MM.1S (cell line): ENCODE data around the gene ACTN1.

ENCODE experiments used
- DNase-seq: peaks from one replicate; pipeline ENCODE4 v3.0.0-alpha.2; 2015
- H2AFZ ChIP-seq: fragments of 300-600 bp; sonication (generic); 2 replicates; pipeline ENCODE4 v1.6.0; 2016; ENCODE audit warnings: antibody characterized with exemption, low read length
- H3F3A ChIP-seq: fragments of 300-600 bp; sonication (generic); 2 replicates; pipeline ENCODE4 v1.6.1; 2016; ENCODE audit warnings: mild to moderate bottlenecking, antibody characterized with exemption, low read length, moderate library complexity, mixed read lengths; ENCODE audit not compliant: insufficient read depth
- H3K27ac ChIP-seq: fragments of 300-600 bp; sonication (generic); 2 replicates; pipeline ENCODE4 v1.5.1; 2016; ENCODE audit warnings: mild to moderate bottlenecking, low read length
- H3K27me3 ChIP-seq: fragments of 300-600 bp; sonication (generic); replicated peaks from 2 replicates; pipeline ENCODE4 v1.6.0; 2016; ENCODE audit warnings: low read length; ENCODE audit not compliant: insufficient read depth
- H3K36me3 ChIP-seq: fragments of 300-600 bp; sonication (generic); replicated peaks from 2 replicates; pipeline ENCODE4 v1.6.1; 2016; ENCODE audit warnings: mild to moderate bottlenecking, low read length, mixed read lengths; ENCODE audit not compliant: insufficient read depth
- H3K4me1 ChIP-seq: fragments of 300-600 bp; sonication (generic); 2 replicates; pipeline ENCODE4 v1.6.1; 2016; ENCODE audit warnings: low read length, mixed read lengths
- H3K4me2 ChIP-seq: fragments of 300-600 bp; sonication (generic); 2 replicates; pipeline ENCODE4 v1.6.0; 2016; ENCODE audit warnings: low read depth, low read length
- H3K4me3 ChIP-seq: fragments of 300-600 bp; sonication (generic); 2 replicates; pipeline ENCODE4 v1.5.1; 2016; ENCODE audit warnings: low read length, mixed read lengths
- H3K79me2 ChIP-seq: fragments of 300-600 bp; sonication (generic); 2 replicates; pipeline ENCODE4 v1.6.1; 2016; ENCODE audit warnings: mixed run types, low read length, mixed read lengths
- H3K9ac ChIP-seq: fragments of 300-600 bp; sonication (generic); 2 replicates; pipeline ENCODE4 v1.6.1; 2016; ENCODE audit warnings: low read length, mixed read lengths
- H3K9me2 ChIP-seq: fragments of 300-600 bp; sonication (generic); replicated peaks from 2 replicates; pipeline ENCODE4 v1.6.1; 2016; ENCODE audit warnings: mild to moderate bottlenecking, low read length, mixed read lengths; ENCODE audit not compliant: insufficient read depth
- H3K9me3 ChIP-seq: fragments of 300-600 bp; sonication (generic); replicated peaks from 2 replicates; pipeline ENCODE4 v1.6.1; 2016; ENCODE audit warnings: mild to moderate bottlenecking, low read length, mixed read lengths; ENCODE audit not compliant: insufficient read depth
- H4K20me1 ChIP-seq: fragments of 300-600 bp; sonication (generic); 2 replicates; pipeline ENCODE4 v1.6.1; 2016; ENCODE audit warnings: mild to moderate bottlenecking, low read length, moderate library complexity, mixed read lengths; ENCODE audit not compliant: insufficient read depth
- EZH2 ChIP-seq: fragments of 300-600 bp; sonication (generic); optimal IDR thresholded peaks from 2 replicates; pipeline ENCODE3; 2017; ENCODE audit warnings: low read depth, mild to moderate bottlenecking, antibody characterized with exemption, low read length, mixed read lengths
- EZH2phosphoT487 ChIP-seq: fragments of 300-600 bp; sonication (generic); IDR thresholded peaks from 2 replicates; pipeline ENCODE4 v1.6.1; 2018; ENCODE audit warnings: antibody characterized with exemption, low read length
- TF ChIP-seq, protein P1 (sequence below): fragments of 300-600 bp; sonication (generic); IDR thresholded peaks from 2 replicates; pipeline ENCODE4 v1.5.1; 2016; ENCODE audit warnings: antibody characterized with exemption, low read length, mixed read lengths

The ACTN1 gene

GRCh38 chr14:68836082-68836481 lies 143.0 kb downstream of the ACTN1 start:
- no peaks in the 10 kb centered on the region for H4K20me1 ChIP-seq
- H3K27ac ChIP-seq = no peak overlapping the region
- no peaks in the 10 kb centered on the region for H3K4me1 ChIP-seq
- no peaks in the 10 kb centered on the region for H3K27me3 ChIP-seq
- H3K4me3 ChIP-seq = no peak overlapping the region
- H3K9ac ChIP-seq = no peak overlapping the region
- H2AFZ ChIP-seq = no peak overlapping the region
- TF ChIP-seq EZH2 (no peak), EZH2phosphoT487 (no peak)
- TF ChIP-seq, protein P1, sequence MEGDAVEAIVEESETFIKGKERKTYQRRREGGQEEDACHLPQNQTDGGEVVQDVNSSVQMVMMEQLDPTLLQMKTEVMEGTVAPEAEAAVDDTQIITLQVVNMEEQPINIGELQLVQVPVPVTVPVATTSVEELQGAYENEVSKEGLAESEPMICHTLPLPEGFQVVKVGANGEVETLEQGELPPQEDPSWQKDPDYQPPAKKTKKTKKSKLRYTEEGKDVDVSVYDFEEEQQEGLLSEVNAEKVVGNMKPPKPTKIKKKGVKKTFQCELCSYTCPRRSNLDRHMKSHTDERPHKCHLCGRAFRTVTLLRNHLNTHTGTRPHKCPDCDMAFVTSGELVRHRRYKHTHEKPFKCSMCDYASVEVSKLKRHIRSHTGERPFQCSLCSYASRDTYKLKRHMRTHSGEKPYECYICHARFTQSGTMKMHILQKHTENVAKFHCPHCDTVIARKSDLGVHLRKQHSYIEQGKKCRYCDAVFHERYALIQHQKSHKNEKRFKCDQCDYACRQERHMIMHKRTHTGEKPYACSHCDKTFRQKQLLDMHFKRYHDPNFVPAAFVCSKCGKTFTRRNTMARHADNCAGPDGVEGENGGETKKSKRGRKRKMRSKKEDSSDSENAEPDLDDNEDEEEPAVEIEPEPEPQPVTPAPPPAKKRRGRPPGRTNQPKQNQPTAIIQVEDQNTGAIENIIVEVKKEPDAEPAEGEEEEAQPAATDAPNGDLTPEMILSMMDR = no peak
- DNase-seq = no peak
- H3K79me2 ChIP-seq = no peaks in the 10 kb centered on the region
- no peaks in the 10 kb centered on the region for H3F3A ChIP-seq
- H3K4me2 ChIP-seq = no peak overlapping the region
- no peaks in the 10 kb centered on the region for H3K9me2 ChIP-seq
- no peaks in the 10 kb centered on the region for H3K36me3 ChIP-seq
- H3K9me3 ChIP-seq = no peaks in the 10 kb centered on the region

DNA sequence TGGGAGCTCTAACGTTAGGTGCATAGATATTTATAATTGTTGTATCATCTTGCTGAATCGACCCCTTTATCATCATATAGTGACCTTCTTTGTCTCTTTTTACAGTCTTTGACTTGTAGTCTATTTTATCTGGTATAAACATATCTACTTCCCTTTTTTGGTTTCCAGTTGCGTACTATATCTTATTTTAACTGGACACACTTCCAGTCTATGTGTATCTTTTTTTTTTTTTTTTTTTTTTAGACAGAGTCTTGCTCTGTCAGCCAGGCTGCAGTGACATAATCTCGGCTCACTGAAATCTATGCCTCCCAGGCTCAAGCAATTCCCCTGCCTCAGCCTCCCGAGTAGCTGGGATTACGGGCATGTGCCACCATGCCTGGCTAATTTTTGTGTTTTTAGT lies 144.3 kb downstream of the ACTN1 start:
- no peak overlapping the region for H3K4me2 ChIP-seq
- H3K4me3 ChIP-seq = no peak overlapping the region
- H3K9me2 ChIP-seq = no peaks in the 10 kb centered on the region
- no peak for DNase-seq
- no peaks in the 10 kb centered on the region for H3K4me1 ChIP-seq
- H3K36me3 ChIP-seq = no peaks in the 10 kb centered on the region
- H3F3A ChIP-seq = no peaks in the 10 kb centered on the region
- no peaks in the 10 kb centered on the region for H3K27me3 ChIP-seq
- no peak overlapping the region for H3K27ac ChIP-seq
- no peaks in the 10 kb centered on the region for H4K20me1 ChIP-seq
- H3K79me2 ChIP-seq = no peaks in the 10 kb centered on the region
- TF ChIP-seq EZH2phosphoT487 = no peak
- no peak for TF ChIP-seq EZH2
- TF ChIP-seq, protein P1 = no peak
- no peaks in the 10 kb centered on the region for H3K9me3 ChIP-seq
- no peak overlapping the region for H3K9ac ChIP-seq
- H2AFZ ChIP-seq = no peak overlapping the region

GRCh38 chr14:68828698-68829097 lies 150.4 kb downstream of the ACTN1 start:
- no peak overlapping the region for H3K27ac ChIP-seq
- no peaks in the 10 kb centered on the region for H3K4me1 ChIP-seq
- no peak for DNase-seq
- H3K9me2 ChIP-seq = no peaks in the 10 kb centered on the region
- no peak overlapping the region for H2AFZ ChIP-seq
- H3K79me2 ChIP-seq = no peaks in the 10 kb centered on the region
- H3F3A ChIP-seq = no peaks in the 10 kb centered on the region
- no peaks in the 10 kb centered on the region for H3K9me3 ChIP-seq
- no peaks in the 10 kb centered on the region for H3K36me3 ChIP-seq
- H3K4me3 ChIP-seq = no peak overlapping the region
- H3K9ac ChIP-seq = no peak overlapping the region
- no peaks in the 10 kb centered on the region for H3K27me3 ChIP-seq
- H4K20me1 ChIP-seq = no peaks in the 10 kb centered on the region
- H3K4me2 ChIP-seq = no peak overlapping the region
- TF ChIP-seq, protein P1 = no peak
- TF ChIP-seq EZH2phosphoT487 (no peak), EZH2 (no peak)
